Endothelial cell (in vitro differentiated cells): ENCODE measurements around the gene ERO1A. TPM values are rescaled to one million over a fixed set of nuclear protein-coding genes. Genes with fewer than 3 reads are reported as not detected.

Experiments used
- DNase-seq: peaks from one replicate; pipeline ENCODE4 v3.0.0; 2021; ENCODE audit warnings: low spot score
- H3K27ac Mint-ChIP-seq: one replicate; pipeline ENCODE4 v1.8.0; 2021; ENCODE audit warnings: mixed read lengths, inconsistent platforms; ENCODE audit not compliant: unreplicated experiment
- H3K27me3 Mint-ChIP-seq: one replicate; pipeline ENCODE4 v1.8.0; 2021; ENCODE audit warnings: mild to moderate bottlenecking, moderate library complexity, mixed read lengths, inconsistent platforms; ENCODE audit not compliant: unreplicated experiment
- H3K36me3 Mint-ChIP-seq: one replicate; pipeline ENCODE4 v1.8.0; 2021; ENCODE audit warnings: mild to moderate bottlenecking, low read depth, mixed read lengths, inconsistent platforms; ENCODE audit not compliant: unreplicated experiment
- H3K4me1 Mint-ChIP-seq: one replicate; pipeline ENCODE4 v1.8.0; 2021; ENCODE audit warnings: mild to moderate bottlenecking, mixed read lengths, inconsistent platforms; ENCODE audit not compliant: unreplicated experiment
- H3K4me3 Mint-ChIP-seq: one replicate; pipeline ENCODE4 v1.8.0; 2021; ENCODE audit warnings: mild to moderate bottlenecking, mixed read lengths, inconsistent platforms; ENCODE audit not compliant: unreplicated experiment
- H3K9me3 Mint-ChIP-seq: one replicate; pipeline ENCODE4 v1.8.0; 2021; ENCODE audit warnings: mixed read lengths, inconsistent platforms; ENCODE audit not compliant: unreplicated experiment
- CTCF ChIP-seq: fragments of 200-600 bp; sonication (generic); IDR thresholded peaks from one replicate; pipeline ENCODE4 v1.5.0; 2021; ENCODE audit warnings: antibody characterized with exemption; ENCODE audit not compliant: unreplicated experiment
- total RNA-seq: library from RNA; stranded (reverse); fragmentation: NEBNext Ultra II Directional; extraction: Animal tissue kit (Norgen Biotek cat#: 25700); gene quantifications from one replicate; pipeline ENCODE4 v1.2.1, GENCODE V29; 2021; ENCODE audit not compliant: unreplicated experiment

ERO1A gene
- total RNA-seq, 1 donor from 2014 or later: 32.2 TPM

- no peak for TF ChIP-seq CTCF
- peaks cover 21% of the 10 kb centered on the region for H3K4me1 Mint-ChIP-seq
- no peaks in the 10 kb centered on the region for H3K9me3 Mint-ChIP-seq
- peak within 1 kb of the TSS; percentile 100 for H3K4me3 Mint-ChIP-seq
- H3K27me3 Mint-ChIP-seq: peaks cover 2% of the 10 kb centered on the region
- H3K36me3 Mint-ChIP-seq: peaks cover 5% of the 10 kb centered on the region
- peak within 1 kb of the TSS; percentile 98 for H3K27ac Mint-ChIP-seq
- peak; percentile 95 for DNase-seq
Observed at GRCh38 chr14:52706724-52707706, 11.7 kb upstream of the ERO1A start, which contains the start of gene PSMC6. Gene PSMC6, plus strand, starts transcription at chr14:52707200. Its CDS starts 20 bp downstream, at chr14:52707220.

- Mint-ChIP-seq H3K9me3 (no peaks in the 10 kb centered on the region), H3K4me1 (peaks cover 21% of the 10 kb centered on the region), H3K27me3 (peaks cover 2% of the 10 kb centered on the region), H3K27ac (peak overlapping the region; percentile 96), H3K4me3 (peak overlapping the region; percentile 100), H3K36me3 (peaks cover 3% of the 10 kb centered on the region)
- DNase-seq: no peak
- TF ChIP-seq CTCF: no peak
Observed at GRCh38 chr14:52706286-52706685, 10.9 kb upstream of the ERO1A start.

GRCh38 chr14:52703664-52704063, 8.3 kb upstream of the ERO1A start:
- H3K9me3 Mint-ChIP-seq: no peaks in the 10 kb centered on the region
- no peak for DNase-seq
- H3K4me1 Mint-ChIP-seq: peaks cover 21% of the 10 kb centered on the region
- H3K4me3 Mint-ChIP-seq: no peak overlapping the region
- no peak overlapping the region for H3K27ac Mint-ChIP-seq
- H3K27me3 Mint-ChIP-seq: peaks cover 2% of the 10 kb centered on the region
- no peak for TF ChIP-seq CTCF
- no peaks in the 10 kb centered on the region for H3K36me3 Mint-ChIP-seq

- H3K9me3 Mint-ChIP-seq: no peaks in the 10 kb centered on the region
- no peaks in the 10 kb centered on the region for H3K36me3 Mint-ChIP-seq
- H3K27me3 Mint-ChIP-seq: peaks cover 2% of the 10 kb centered on the region
- no peak overlapping the region for H3K27ac Mint-ChIP-seq
- no peak overlapping the region for H3K4me3 Mint-ChIP-seq
- DNase-seq: no peak
- TF ChIP-seq CTCF: no peak
- peaks cover 17% of the 10 kb centered on the region for H3K4me1 Mint-ChIP-seq
Observed at GRCh38 chr14:52703225-52703624, 7.9 kb upstream of the ERO1A start.

- H3K27ac Mint-ChIP-seq: no peak overlapping the region
- no peak for TF ChIP-seq CTCF
- H3K36me3 Mint-ChIP-seq: no peaks in the 10 kb centered on the region
- no peak overlapping the region for H3K4me3 Mint-ChIP-seq
- H3K27me3 Mint-ChIP-seq: peaks cover under 1% of the 10 kb centered on the region
- no peak for DNase-seq
- H3K9me3 Mint-ChIP-seq: no peaks in the 10 kb centered on the region
- H3K4me1 Mint-ChIP-seq: no peaks in the 10 kb centered on the region
Observed at GRCh38 chr14:52701223-52701622, 5.9 kb upstream of the ERO1A start.
